NT2/D1 (cell line): Measurements from ENCODE around the gene KRR1.
"Not testable (repeated sequence)": the region's sequence is repeated elsewhere in the genome, so short reads cannot be mapped to it uniquely, and the experiment has no call there.

Source experiments
- DNase-seq: peaks from one replicate; pipeline ENCODE4 v3.0.0-alpha.2; 2011; ENCODE audit warnings: low read depth, low spot score
- H3K27me3 ChIP-seq: 2 replicates; pipeline ENCODE4 v1.6.0; 2011; ENCODE audit warnings: mild to moderate bottlenecking; ENCODE audit not compliant: insufficient read length, insufficient read depth
- H3K36me3 ChIP-seq: 2 replicates; pipeline ENCODE4 v1.6.1; 2011; ENCODE audit warnings: mild to moderate bottlenecking, low read length, mixed read lengths; ENCODE audit not compliant: insufficient read depth, insufficient read length
- H3K4me1 ChIP-seq: 2 replicates; pipeline ENCODE4 v1.5.1; 2011; ENCODE audit not compliant: insufficient read depth, insufficient read length
- H3K4me3 ChIP-seq: 2 replicates; pipeline ENCODE4 v1.5.1; 2011; ENCODE audit warnings: low read depth; ENCODE audit not compliant: insufficient read length
- H3K9ac ChIP-seq: 2 replicates; pipeline ENCODE4 v1.6.0; 2011; ENCODE audit warnings: low read depth; ENCODE audit not compliant: insufficient read length
- H3K9me3 ChIP-seq: 2 replicates; pipeline ENCODE4 v1.5.1; 2011; ENCODE audit warnings: mild to moderate bottlenecking, low read length; ENCODE audit not compliant: insufficient read depth
- SUZ12 ChIP-seq: IDR thresholded peaks from 2 replicates; pipeline ENCODE4 v1.6.1; 2011; ENCODE audit not compliant: insufficient read length, insufficient read depth; ENCODE audit errors: extremely low read depth
- YY1 ChIP-seq: IDR thresholded peaks from 2 replicates; pipeline ENCODE4 v1.6.1; 2011; ENCODE audit not compliant: insufficient read length, insufficient read depth
- ZNF274 ChIP-seq: IDR thresholded peaks from 2 replicates; pipeline ENCODE4 v1.6.1; 2011; ENCODE audit warnings: mild to moderate bottlenecking, low read depth, low read length

KRR1 gene

GRCh38 chr12:75471902-75472890, 39.2 kb downstream of the KRR1 start:
- H3K9me3 ChIP-seq: no peaks in the 10 kb centered on the region
- no peaks in the 10 kb centered on the region for H3K36me3 ChIP-seq
- TF ChIP-seq SUZ12 (no peak), YY1 (no peak), ZNF274 (no peak)
- H3K27me3 ChIP-seq: no peaks in the 10 kb centered on the region
- H3K4me1 ChIP-seq: no peaks in the 10 kb centered on the region
- DNase-seq: no peak
- H3K9ac ChIP-seq: no peak overlapping the region
- no peak overlapping the region for H3K4me3 ChIP-seq

- no peaks in the 10 kb centered on the region for H3K4me1 ChIP-seq
- no peaks in the 10 kb centered on the region for H3K36me3 ChIP-seq
- DNase-seq: no peak
- H3K4me3 ChIP-seq: no peak overlapping the region
- TF ChIP-seq YY1 (no peak), ZNF274 (no peak), SUZ12 (no peak)
- no peaks in the 10 kb centered on the region for H3K27me3 ChIP-seq
- H3K9ac ChIP-seq: no peak overlapping the region
- peaks cover 38% of the 10 kb centered on the region for H3K9me3 ChIP-seq
These were observed 51.2 kb downstream of the KRR1 start for GRCh38 chr12:75460204-75460603.

- H3K9me3 ChIP-seq: peaks cover 38% of the 10 kb centered on the region
- H3K9ac ChIP-seq: no peak overlapping the region
- no peaks in the 10 kb centered on the region for H3K4me1 ChIP-seq
- TF ChIP-seq YY1: no peak
- no peak for TF ChIP-seq ZNF274
- H3K36me3 ChIP-seq: no peaks in the 10 kb centered on the region
- no peak for DNase-seq
- H3K27me3 ChIP-seq: no peaks in the 10 kb centered on the region
- H3K4me3 ChIP-seq: no peak overlapping the region
These were observed 51.7 kb downstream of the KRR1 start for GRCh38 chr12:75459755-75460154.

- not testable (repeated sequence) for H3K36me3 ChIP-seq, H3K27me3 ChIP-seq, H3K9ac ChIP-seq, DNase-seq, H3K4me1 ChIP-seq, H3K4me3 ChIP-seq
- H3K9me3 ChIP-seq: peaks cover 38% of the 10 kb centered on the region
These were observed 53.5 kb downstream of the KRR1 start for GRCh38 chr12:75457866-75458265.

GRCh38 chr12:75457191-75457590, 54.2 kb downstream of the KRR1 start:
- H3K9me3 ChIP-seq: peaks cover 38% of the 10 kb centered on the region
- H3K4me3 ChIP-seq: no peak overlapping the region
- no peaks in the 10 kb centered on the region for H3K27me3 ChIP-seq
- H3K4me1 ChIP-seq: no peaks in the 10 kb centered on the region
- H3K36me3 ChIP-seq: no peaks in the 10 kb centered on the region
- TF ChIP-seq ZNF274 (no peak), SUZ12 (no peak), YY1 (no peak)
- no peak overlapping the region for H3K9ac ChIP-seq
- no peak for DNase-seq

GRCh38 chr12:75455839-75456238, 55.6 kb downstream of the KRR1 start:
- no peak overlapping the region for H3K9ac ChIP-seq
- no peaks in the 10 kb centered on the region for H3K36me3 ChIP-seq
- no peak overlapping the region for H3K4me3 ChIP-seq
- H3K4me1 ChIP-seq: no peaks in the 10 kb centered on the region
- peaks cover 38% of the 10 kb centered on the region for H3K9me3 ChIP-seq
- TF ChIP-seq YY1 (no peak), SUZ12 (no peak), ZNF274 (no peak)
- H3K27me3 ChIP-seq: no peaks in the 10 kb centered on the region
- no peak for DNase-seq

GRCh38 chr12:75452675-75453330, 58.6 kb downstream of the KRR1 start:
- Histone ChIP-seq H3K4me3 (no peak overlapping the region), H3K9ac (no peak overlapping the region), H3K36me3 (no peaks in the 10 kb centered on the region), H3K4me1 (no peaks in the 10 kb centered on the region), H3K27me3 (no peaks in the 10 kb centered on the region), H3K9me3 (peaks cover 18% of the 10 kb centered on the region)
- TF ChIP-seq ZNF274 (no peak), SUZ12 (no peak), YY1 (no peak)
- DNase-seq: no peak
